Colonic mucosa (tissue), 4 donors: Measurements from ENCODE around the gene ACP7. TPM values are rescaled to one million over a fixed set of nuclear protein-coding genes. Genes with fewer than 3 reads are reported as not detected.

Experiments
- DNase-seq: peaks from one replicate; pipeline ENCODE4 v3.0.0-alpha.2; 2020
- H3K27ac ChIP-seq: fragments of 200-600 bp; one replicate; pipeline ENCODE4 v1.8.0; 2021
- H3K27me3 ChIP-seq: fragments of 200-600 bp; one replicate; pipeline ENCODE4 v1.8.0; 2021
- H3K36me3 ChIP-seq: fragments of 200-600 bp; one replicate; pipeline ENCODE4 v1.8.0; 2021
- H3K4me1 ChIP-seq: fragments of 200-600 bp; one replicate; pipeline ENCODE4 v1.8.0; 2021; ENCODE audit warnings: mild to moderate bottlenecking
- H3K4me3 ChIP-seq: fragments of 200-600 bp; one replicate; pipeline ENCODE4 v1.8.0; 2021
- H3K9ac ChIP-seq, 2 donors: one replicate each; pipeline ENCODE4 v1.7.0; 2013; ENCODE audit warnings: control low read depth in 2 of 2, low read depth in 2 of 2, low read length in 2 of 2
- H3K9me3 ChIP-seq: fragments of 200-600 bp; one replicate; pipeline ENCODE4 v1.8.0; 2021
- intact Hi-C: fragments of 100-400 bp; cut with DNase I; formaldehyde crosslinking; loops from one replicate; pipeline ENCODE4 v1.14.1; 2022
- total RNA-seq, 2 donors: library from RNA; stranded (reverse); fragmentation: NEBNext Ultra II Directional in 1 of 2; extraction: Animal tissue kit (Norgen Biotek cat#: 25700) in 1 of 2; gene quantifications; one replicate each; pipeline ENCODE4 v1.2.1, GENCODE V29; 2021
- TF ChIP-seq, protein P1 (sequence below): fragments of 200-600 bp; IDR thresholded peaks from one replicate; pipeline ENCODE4 v1.8.0; 2022; ENCODE audit warnings: antibody characterized with exemption, mild to moderate bottlenecking
- donor health status: healthy.
- donor health status: DM: no; HTN: no; CAD: no.
- donor health status: DM: no; HTN: no; CAD: no.

ACP7 gene
- total RNA-seq, 2 donors from 2014 or later: not detected

DNA sequence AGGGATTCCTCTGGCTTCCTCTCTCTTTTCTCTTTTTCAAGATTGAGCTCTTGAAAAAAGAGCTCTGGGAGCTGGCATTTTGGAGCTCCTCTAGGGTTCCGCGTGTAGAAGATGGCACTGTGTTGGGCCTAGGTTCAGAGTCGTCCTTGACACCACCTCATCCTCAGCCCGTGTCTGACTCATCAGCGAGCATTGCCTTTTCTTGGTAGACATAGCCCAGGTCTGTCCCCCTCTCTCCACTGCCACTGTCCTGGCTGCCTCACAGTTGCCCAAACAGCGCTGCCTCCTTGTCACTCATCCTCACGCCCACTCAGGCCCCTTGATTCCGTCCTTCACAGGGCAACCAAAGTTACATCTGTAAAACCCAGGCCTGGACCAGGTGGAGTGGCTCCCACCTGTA, 66.1 kb downstream of the ACP7 start:
- no peak overlapping the region for H3K4me3 ChIP-seq
- H3K4me1 ChIP-seq: peaks cover 24% of the 10 kb centered on the region

DNA sequence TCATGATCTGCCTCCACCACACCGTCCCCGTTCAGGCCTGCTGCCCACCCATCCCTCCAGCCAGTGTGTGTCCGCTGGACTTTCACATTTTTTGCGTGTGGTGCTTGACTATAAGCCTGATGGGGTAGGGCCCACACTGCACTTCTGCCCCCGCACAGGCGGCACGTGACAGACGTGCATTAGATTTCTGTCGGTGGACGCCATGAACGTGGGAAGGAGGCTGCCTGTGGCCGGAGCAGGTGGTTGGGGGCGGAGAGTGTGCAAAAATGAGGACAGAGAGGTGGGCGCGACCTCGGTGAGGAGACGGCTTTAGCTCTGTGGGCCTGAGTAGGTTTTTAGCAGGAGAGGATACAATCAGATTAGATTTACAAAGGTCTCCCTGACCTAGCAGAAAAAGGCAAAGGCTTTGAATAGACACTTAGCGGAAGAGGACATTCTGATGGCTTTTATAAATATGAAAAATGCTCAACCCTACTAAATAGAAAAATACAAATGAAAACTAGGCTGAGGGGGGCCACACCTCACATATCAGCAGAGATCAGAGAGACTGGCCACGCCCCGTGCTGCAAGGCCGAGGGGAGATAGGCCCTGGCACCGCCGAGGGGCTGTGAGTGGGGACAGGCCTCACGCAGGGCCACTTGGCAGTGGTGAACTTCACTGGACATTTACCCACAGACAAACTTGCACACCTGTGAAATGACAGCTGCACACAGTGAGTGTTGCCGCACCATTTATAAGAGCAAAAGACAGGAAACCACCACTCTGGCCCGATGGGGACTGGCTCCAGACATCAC, 66.8 kb downstream of the ACP7 start:
- DNase-seq: no peak
- Histone ChIP-seq H3K9me3 (no peaks in the 10 kb centered on the region), H3K9ac (no peak overlapping the region), H3K27ac (no peak overlapping the region), H3K27me3 (no peaks in the 10 kb centered on the region), H3K4me3 (no peak overlapping the region), H3K4me1 (peaks cover 20% of the 10 kb centered on the region), H3K36me3 (no peaks in the 10 kb centered on the region)
- TF ChIP-seq, protein P1, sequence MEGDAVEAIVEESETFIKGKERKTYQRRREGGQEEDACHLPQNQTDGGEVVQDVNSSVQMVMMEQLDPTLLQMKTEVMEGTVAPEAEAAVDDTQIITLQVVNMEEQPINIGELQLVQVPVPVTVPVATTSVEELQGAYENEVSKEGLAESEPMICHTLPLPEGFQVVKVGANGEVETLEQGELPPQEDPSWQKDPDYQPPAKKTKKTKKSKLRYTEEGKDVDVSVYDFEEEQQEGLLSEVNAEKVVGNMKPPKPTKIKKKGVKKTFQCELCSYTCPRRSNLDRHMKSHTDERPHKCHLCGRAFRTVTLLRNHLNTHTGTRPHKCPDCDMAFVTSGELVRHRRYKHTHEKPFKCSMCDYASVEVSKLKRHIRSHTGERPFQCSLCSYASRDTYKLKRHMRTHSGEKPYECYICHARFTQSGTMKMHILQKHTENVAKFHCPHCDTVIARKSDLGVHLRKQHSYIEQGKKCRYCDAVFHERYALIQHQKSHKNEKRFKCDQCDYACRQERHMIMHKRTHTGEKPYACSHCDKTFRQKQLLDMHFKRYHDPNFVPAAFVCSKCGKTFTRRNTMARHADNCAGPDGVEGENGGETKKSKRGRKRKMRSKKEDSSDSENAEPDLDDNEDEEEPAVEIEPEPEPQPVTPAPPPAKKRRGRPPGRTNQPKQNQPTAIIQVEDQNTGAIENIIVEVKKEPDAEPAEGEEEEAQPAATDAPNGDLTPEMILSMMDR: no peak
- intact Hi-C loops: no loop called here

More for the DNA sequence above, 66.1 kb downstream of the ACP7 start:
- Histone ChIP-seq H3K36me3 (no peaks in the 10 kb centered on the region), H3K27me3 (no peaks in the 10 kb centered on the region), H3K27ac (no peak overlapping the region), H3K9ac (no peak overlapping the region), H3K9me3 (no peaks in the 10 kb centered on the region)
- intact Hi-C loops: no loop called here
- DNase-seq: no peak
- TF ChIP-seq, protein P1: no peak

DNA sequence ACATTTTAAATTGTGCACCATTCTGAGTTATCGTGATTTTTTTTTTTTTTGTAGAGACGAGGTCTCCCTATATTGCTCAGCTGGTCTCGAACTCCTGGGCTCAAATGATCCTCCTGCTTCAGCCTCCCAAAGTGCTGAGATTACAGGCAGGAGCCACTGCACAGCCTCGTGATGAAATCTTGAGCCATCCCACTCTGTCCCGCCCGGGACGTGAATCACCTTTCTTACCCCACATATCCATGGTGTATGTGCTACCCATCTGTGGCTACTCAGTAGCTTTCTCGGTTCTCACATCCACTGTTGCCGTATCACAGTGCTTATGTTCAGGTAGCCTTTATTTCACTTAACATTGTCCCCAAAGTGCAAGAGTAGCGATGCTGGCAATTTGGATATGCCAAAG, 67.9 kb downstream of the ACP7 start:
- no peaks in the 10 kb centered on the region for H3K36me3 ChIP-seq
- no peaks in the 10 kb centered on the region for H3K27me3 ChIP-seq
- intact Hi-C loops: no loop called here
- TF ChIP-seq, protein P1: no peak
- H3K4me3 ChIP-seq: no peak overlapping the region
- no peak overlapping the region for H3K27ac ChIP-seq
- no peaks in the 10 kb centered on the region for H3K9me3 ChIP-seq
- peaks cover 27% of the 10 kb centered on the region for H3K4me1 ChIP-seq
- H3K9ac ChIP-seq: no peak overlapping the region
- no peak for DNase-seq

DNA sequence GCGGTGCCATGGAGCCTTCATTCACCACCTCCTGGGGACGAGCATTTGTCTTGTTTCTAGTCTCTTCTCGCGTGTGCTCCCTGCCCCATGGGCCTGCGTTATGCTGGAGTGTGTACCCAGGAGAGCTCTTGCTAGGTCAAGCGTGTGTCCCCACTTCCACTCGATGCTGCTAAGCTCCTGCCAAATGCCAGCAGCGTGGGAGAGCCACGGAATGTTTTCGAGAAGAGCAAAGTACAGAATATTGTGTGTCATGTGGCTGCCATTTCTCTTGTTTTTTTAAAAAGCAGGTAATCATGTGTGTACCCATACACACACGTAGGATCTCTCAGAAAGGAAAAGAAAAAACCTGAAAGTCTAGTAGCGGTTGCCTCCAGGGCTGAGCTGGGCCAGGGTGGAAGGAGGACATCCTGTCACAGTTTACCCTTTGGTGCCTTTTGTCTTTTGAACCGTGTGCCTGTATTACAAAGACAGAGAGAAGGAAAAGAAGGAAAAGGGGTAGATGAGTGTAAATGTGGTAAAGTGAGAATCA, 70.0 kb downstream of the ACP7 start:
- no peak overlapping the region for H3K27ac ChIP-seq
- H3K4me3 ChIP-seq: no peak overlapping the region
- H3K27me3 ChIP-seq: no peaks in the 10 kb centered on the region
- no peaks in the 10 kb centered on the region for H3K36me3 ChIP-seq
- TF ChIP-seq, protein P1: no peak
- H3K9ac ChIP-seq: no peak overlapping the region
- DNase-seq: no peak
- no peaks in the 10 kb centered on the region for H3K9me3 ChIP-seq
- intact Hi-C loops: no loop called here
- peaks cover 27% of the 10 kb centered on the region for H3K4me1 ChIP-seq

DNA sequence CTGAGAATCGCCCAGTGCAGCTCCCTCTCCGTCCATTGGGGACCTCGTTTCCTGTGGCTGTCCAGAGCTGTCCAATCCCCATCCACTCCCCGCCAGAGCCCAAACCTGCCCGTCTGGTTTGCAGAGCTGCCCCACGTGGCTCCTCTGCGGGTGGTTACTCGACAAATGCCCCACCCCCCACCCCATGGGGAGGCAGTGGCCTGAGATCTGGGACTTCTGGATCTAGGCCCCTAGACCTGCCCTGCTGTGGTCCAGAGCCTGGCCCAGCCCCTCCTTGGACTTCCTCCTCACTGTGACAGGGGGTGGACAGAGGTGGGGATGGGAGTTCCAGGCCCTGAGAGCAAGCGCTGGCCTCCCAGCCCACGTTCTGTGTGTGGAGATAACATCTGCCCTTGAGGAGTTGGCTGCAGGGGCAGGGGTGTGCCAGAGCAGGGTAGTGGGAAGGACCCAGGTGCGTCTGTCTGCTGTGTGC, 70.5 kb downstream of the ACP7 start:
- Histone ChIP-seq H3K9me3 (no peaks in the 10 kb centered on the region), H3K36me3 (no peaks in the 10 kb centered on the region), H3K27me3 (no peaks in the 10 kb centered on the region), H3K4me3 (no peak overlapping the region), H3K27ac (no peak overlapping the region), H3K9ac (no peak overlapping the region), H3K4me1 (peaks cover 27% of the 10 kb centered on the region)
- TF ChIP-seq, protein P1: no peak
- peak; percentile 78 for DNase-seq
- intact Hi-C loops: no loop called here
